OCI-LY3 (cell line): ENCODE data around the gene S1PR3.
A peak's percentile ranks its signal among the peaks of the same experiment; 100 is the strongest.

ENCODE experiments used
- H2AFZ ChIP-seq: fragments of 200-600, 300-600 bp; shearing (Covaris generic); 2 replicates; pipeline ENCODE4 v1.6.0; 2014; ENCODE audit warnings: antibody characterized with exemption, low read depth, low read length
- H3K27ac ChIP-seq: fragments of 200-600, 300-600 bp; sonication (generic); 2 replicates; pipeline ENCODE4 v1.5.1; 2014; ENCODE audit warnings: mild to moderate bottlenecking, low read length, moderate library complexity, mixed read lengths
- H3K27me3 ChIP-seq: fragments of 200-600, 300-600 bp; sonication (generic); 2 replicates; pipeline ENCODE4 v1.6.1; 2014; ENCODE audit warnings: low read depth, low read length, mixed read lengths
- H3K36me3 ChIP-seq: fragments of 200-600, 300-600 bp; sonication (generic); replicated peaks from 2 replicates; pipeline ENCODE3; 2014; ENCODE audit warnings: low read depth, low read length, mixed read lengths
- H3K4me1 ChIP-seq: fragments of 300-600, 200-600 bp; sonication (generic); 2 replicates; pipeline ENCODE4 v1.6.1; 2014; ENCODE audit warnings: low read length, mixed read lengths
- H3K4me2 ChIP-seq: fragments of 200-600, 300-600 bp; sonication (generic); 2 replicates; pipeline ENCODE4 v1.6.1; 2014; ENCODE audit warnings: low read length, mixed read lengths
- H3K4me3 ChIP-seq: fragments of 300-600, 200-600 bp; sonication (generic); 2 replicates; pipeline ENCODE4 v1.5.1; 2014; ENCODE audit warnings: antibody characterized with exemption, mild to moderate bottlenecking, low read length, moderate library complexity
- H3K79me2 ChIP-seq: fragments of 300-600, 200-600 bp; shearing (Covaris generic); 2 replicates; pipeline ENCODE4 v1.6.1; 2014; ENCODE audit warnings: mild to moderate bottlenecking, low read length, mixed read lengths
- H3K9ac ChIP-seq: fragments of 300-600, 200-600 bp; shearing (Covaris generic); 2 replicates; pipeline ENCODE4 v1.6.0; 2014; ENCODE audit warnings: mild to moderate bottlenecking, low read length, moderate library complexity
- H3K9me3 ChIP-seq: fragments of 200-600, 300-600 bp; shearing (Covaris generic); 2 replicates; pipeline ENCODE4 v1.6.1; 2014; ENCODE audit warnings: low read length, mixed read lengths; ENCODE audit not compliant: insufficient read depth
- H4K20me1 ChIP-seq: fragments of 200-600, 300-600 bp; sonication (generic); 2 replicates; pipeline ENCODE4 v1.6.1; 2016; ENCODE audit warnings: low read length, mixed read lengths; ENCODE audit not compliant: insufficient read depth
- CTCF ChIP-seq: fragments of 200-600, 300-600 bp; sonication (generic); IDR thresholded peaks from 2 replicates; pipeline ENCODE4 v1.5.1; 2014; ENCODE audit warnings: antibody characterized with exemption, low read length, low read depth
- EZH2phosphoT487 ChIP-seq: fragments of 200-600 bp; shearing (Covaris generic); IDR thresholded peaks from 2 replicates; pipeline ENCODE4 v1.6.1; 2018; ENCODE audit warnings: antibody characterized with exemption, mixed run types, low read depth

S1PR3 gene

GRCh38 chr9:88985616-88986015 lies 5.7 kb upstream of the S1PR3 start:
- Histone ChIP-seq H3K27me3 (peaks cover 12% of the 10 kb centered on the region; the same call in 1 of the 2 replicates), H3K4me3 (no peak overlapping the region), H3K79me2 (no peaks in the 10 kb centered on the region), H3K4me2 (no peak overlapping the region), H3K9me3 (no peaks in the 10 kb centered on the region), H4K20me1 (no peaks in the 10 kb centered on the region), H3K9ac (no peak overlapping the region), H2AFZ (no peak overlapping the region), H3K36me3 (no peaks in the 10 kb centered on the region), H3K27ac (no peak overlapping the region), H3K4me1 (peaks cover 15% of the 10 kb centered on the region)
- no peak for TF ChIP-seq CTCF
- no peak for TF ChIP-seq EZH2phosphoT487

GRCh38 chr9:88986776-88987175 lies 4.5 kb upstream of the S1PR3 start:
- Histone ChIP-seq H3K4me3 (no peak overlapping the region), H3K4me1 (peaks cover 15% of the 10 kb centered on the region), H4K20me1 (no peaks in the 10 kb centered on the region), H3K79me2 (no peaks in the 10 kb centered on the region), H2AFZ (no peak overlapping the region), H3K27me3 (peaks cover 12% of the 10 kb centered on the region; the same call in 1 of the 2 replicates), H3K27ac (no peak overlapping the region), H3K9me3 (no peaks in the 10 kb centered on the region), H3K4me2 (no peak overlapping the region), H3K36me3 (no peaks in the 10 kb centered on the region), H3K9ac (no peak overlapping the region)
- TF ChIP-seq CTCF (no peak), EZH2phosphoT487 (no peak)

- no peaks in the 10 kb centered on the region for H4K20me1 ChIP-seq
- no peak overlapping the region for H3K27ac ChIP-seq
- H3K4me3 ChIP-seq = no peak overlapping the region
- H3K79me2 ChIP-seq = no peaks in the 10 kb centered on the region
- no peak overlapping the region for H3K9ac ChIP-seq
- no peaks in the 10 kb centered on the region for H3K9me3 ChIP-seq
- TF ChIP-seq CTCF (no peak), EZH2phosphoT487 (no peak)
- no peak overlapping the region for H2AFZ ChIP-seq
- H3K27me3 ChIP-seq = peaks cover 15% of the 10 kb centered on the region; the same call in 1 of the 2 replicates
- H3K36me3 ChIP-seq = no peaks in the 10 kb centered on the region
- no peak overlapping the region for H3K4me2 ChIP-seq
- H3K4me1 ChIP-seq = peaks cover 15% of the 10 kb centered on the region
These were observed 3.6 kb upstream of the S1PR3 start for GRCh38 chr9:88987661-88988060.

- H3K9ac ChIP-seq = no peak overlapping the region
These were observed 2.2 kb upstream of the S1PR3 start for GRCh38 chr9:88988796-88989641.

More at GRCh38 chr9:88988796-88989641, 2.2 kb upstream of the S1PR3 start:
- Histone ChIP-seq H3K4me3 (peak overlapping the region; percentile 42), H3K4me2 (peak overlapping the region; percentile 65), H3K9me3 (no peaks in the 10 kb centered on the region), H3K27me3 (peaks cover 15% of the 10 kb centered on the region; the same call in 1 of the 2 replicates), H4K20me1 (no peaks in the 10 kb centered on the region), H3K27ac (no peak overlapping the region; the same call in 1 of the 2 replicates), H3K36me3 (no peaks in the 10 kb centered on the region), H3K79me2 (no peaks in the 10 kb centered on the region), H2AFZ (no peak overlapping the region), H3K4me1 (peaks cover 15% of the 10 kb centered on the region)
- TF ChIP-seq EZH2phosphoT487 (no peak), CTCF (no peak)
